Non-pigmented ciliary epithelial cell (primary cell): ENCODE data around the gene ZNF581.

ENCODE experiments used
- DNase-seq: peaks from one replicate; pipeline ENCODE4 v3.0.0-alpha.2; 2010; ENCODE audit warnings: low read depth

Gene ZNF581

GRCh38 chr19:55643003-55643886, at the start of gene ZNF581:
Gene ZNF581, plus strand, starts transcription at chr19:55643649. Its CDS starts 923 bp downstream, at chr19:55644572.
- peak; percentile 34 for DNase-seq

- no peak for DNase-seq
Observed at GRCh38 chr19:55594996-55595545, 48.4 kb upstream of the ZNF581 start.

GRCh38 chr19:55596304-55596703, 47.1 kb upstream of the ZNF581 start:
- no peak for DNase-seq

GRCh38 chr19:55597501-55597921, 45.9 kb upstream of the ZNF581 start:
- DNase-seq, result no peak

GRCh38 chr19:55598034-55598433, 45.4 kb upstream of the ZNF581 start:
- no peak for DNase-seq

GRCh38 chr19:55598719-55599467, 44.6 kb upstream of the ZNF581 start:
- DNase-seq, result peak; percentile 85

GRCh38 chr19:55599468-55599841, 44.0 kb upstream of the ZNF581 start, which contains the start of gene FIZ1:
Gene FIZ1, minus strand, starts transcription at chr19:55599517. Its CDS starts 1,652 bp downstream, at chr19:55597865.
- peak; percentile 94 for DNase-seq

GRCh38 chr19:55599842-55600661, 43.4 kb upstream of the ZNF581 start, which contains the start of gene ZNF524:
Gene ZNF524, plus strand, starts transcription at chr19:55600288. Its CDS starts 1,825 bp downstream, at chr19:55602113.
- DNase-seq, result no peak

- no peak for DNase-seq
Observed at GRCh38 chr19:55600662-55601028, 42.8 kb upstream of the ZNF581 start.

- no peak for DNase-seq
Observed at GRCh38 chr19:55601084-55601483, 42.4 kb upstream of the ZNF581 start.

- DNase-seq, result no peak
Observed at GRCh38 chr19:55602104-55603001, 41.1 kb upstream of the ZNF581 start.

GRCh38 chr19:55603115-55603514, 40.3 kb upstream of the ZNF581 start:
- DNase-seq, result no peak

GRCh38 chr19:55603581-55604292, 39.7 kb upstream of the ZNF581 start:
- DNase-seq, result no peak

GRCh38 chr19:55605207-55605636, 38.2 kb upstream of the ZNF581 start:
- DNase-seq, result peak; percentile 87

GRCh38 chr19:55605637-55606470, 37.6 kb upstream of the ZNF581 start, which contains the start of gene ZNF865:
Gene ZNF865, plus strand, starts transcription at chr19:55605647. Its CDS starts 7,972 bp downstream, at chr19:55613619.
- peak; percentile 70 for DNase-seq

GRCh38 chr19:55606471-55606787, 37.0 kb upstream of the ZNF581 start:
- no peak for DNase-seq

- DNase-seq, result no peak
Observed at GRCh38 chr19:55606817-55607216, 36.6 kb upstream of the ZNF581 start.

GRCh38 chr19:55609326-55609725, 34.1 kb upstream of the ZNF581 start:
- no peak for DNase-seq
